Progenitor cell of endocrine pancreas (in vitro differentiated cells): Measurements from ENCODE around the gene WFDC9. TPM values are rescaled to one million over a fixed set of nuclear protein-coding genes. Genes with fewer than 3 reads are reported as not detected.
"Not testable (repeated sequence)": the region's sequence is repeated elsewhere in the genome, so short reads cannot be mapped to it uniquely, and the experiment has no call there.

Source experiments
- DNase-seq: peaks from one replicate; pipeline ENCODE4 v3.0.0; 2021; ENCODE audit warnings: low spot score; ENCODE audit not compliant: unreplicated experiment
- H3K27ac Mint-ChIP-seq: 2 replicates; pipeline ENCODE4 v1.8.0; 2021; ENCODE audit warnings: mild to moderate bottlenecking, moderate library complexity, mixed read lengths
- H3K27me3 Mint-ChIP-seq: 2 replicates; pipeline ENCODE4 v1.8.0; 2021; ENCODE audit warnings: mixed read lengths
- H3K36me3 Mint-ChIP-seq: 2 replicates; pipeline ENCODE4 v1.8.0; 2022; ENCODE audit warnings: mixed read lengths; ENCODE audit not compliant: insufficient read depth
- H3K4me1 Mint-ChIP-seq: 2 replicates; pipeline ENCODE4 v1.8.0; 2021; ENCODE audit warnings: low read depth, mixed read lengths
- H3K4me3 Mint-ChIP-seq: 2 replicates; pipeline ENCODE4 v1.8.0; 2021; ENCODE audit warnings: low read depth, mild to moderate bottlenecking, moderate library complexity, mixed read lengths
- H3K9me3 Mint-ChIP-seq: 2 replicates; pipeline ENCODE4 v1.8.0; 2021; ENCODE audit warnings: low read depth, mixed read lengths
- CTCF ChIP-seq: fragments of 200-600 bp; sonication (generic); IDR thresholded peaks from one replicate; pipeline ENCODE4 v1.5.0; 2021; ENCODE audit warnings: antibody characterized with exemption, mild to moderate bottlenecking; ENCODE audit not compliant: unreplicated experiment
- total RNA-seq: library from RNA; stranded (reverse); gene quantifications from 2 replicates; pipeline ENCODE4 v1.2.1, GENCODE V29; 2021

WFDC9 gene
- total RNA-seq, 1 donor from 2014 or later: not detected

DNA sequence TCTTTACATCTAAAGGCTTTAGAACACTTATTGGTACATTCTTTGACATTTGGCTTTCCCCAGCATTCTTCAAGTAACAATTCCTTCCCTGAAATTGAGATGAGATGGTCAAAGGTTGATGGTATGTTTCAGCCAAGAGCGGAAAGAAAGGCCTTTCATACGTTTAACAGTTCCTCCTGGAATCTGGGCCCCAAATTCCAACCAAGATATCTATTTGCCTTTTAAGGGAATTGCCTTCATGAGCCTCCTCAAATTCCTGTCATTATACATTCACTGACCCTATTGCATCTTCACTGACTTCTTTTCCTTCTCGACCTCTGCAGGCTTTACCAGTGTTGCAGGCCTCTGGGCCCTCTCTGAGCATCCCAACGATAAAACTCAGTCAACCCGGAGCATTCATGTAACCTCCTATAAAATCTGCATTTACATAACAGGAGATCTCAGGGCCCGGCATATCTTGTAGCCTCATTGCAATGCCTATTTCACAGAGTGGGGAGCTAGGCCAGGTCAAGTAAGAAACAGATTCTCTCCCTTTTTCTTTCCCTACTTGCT is 18.3 kb upstream of the WFDC9 start:
- no peak for TF ChIP-seq CTCF
- Mint-ChIP-seq H3K27me3 (no peaks in the 10 kb centered on the region), H3K27ac (no peak overlapping the region), H3K36me3 (no peaks in the 10 kb centered on the region), H3K4me3 (no peak overlapping the region), H3K4me1 (no peaks in the 10 kb centered on the region), H3K9me3 (peaks cover 12% of the 10 kb centered on the region)
- no peak for DNase-seq

GRCh38 chr20:45647441-45648050 is 16.5 kb upstream of the WFDC9 start:
- no peak overlapping the region for H3K27ac Mint-ChIP-seq
- DNase-seq: no peak
- H3K4me3 Mint-ChIP-seq: no peak overlapping the region
- no peaks in the 10 kb centered on the region for H3K27me3 Mint-ChIP-seq
- H3K36me3 Mint-ChIP-seq: no peaks in the 10 kb centered on the region
- TF ChIP-seq CTCF: no peak
- H3K4me1 Mint-ChIP-seq: no peaks in the 10 kb centered on the region
- peaks cover 8% of the 10 kb centered on the region for H3K9me3 Mint-ChIP-seq

- Mint-ChIP-seq H3K27me3 (no peaks in the 10 kb centered on the region), H3K4me1 (no peaks in the 10 kb centered on the region), H3K27ac (no peak overlapping the region), H3K4me3 (no peak overlapping the region), H3K9me3 (peaks cover 4% of the 10 kb centered on the region), H3K36me3 (no peaks in the 10 kb centered on the region)
- DNase-seq: no peak
- no peak for TF ChIP-seq CTCF
These were observed 15.8 kb upstream of the WFDC9 start for GRCh38 chr20:45646875-45647274.

DNA sequence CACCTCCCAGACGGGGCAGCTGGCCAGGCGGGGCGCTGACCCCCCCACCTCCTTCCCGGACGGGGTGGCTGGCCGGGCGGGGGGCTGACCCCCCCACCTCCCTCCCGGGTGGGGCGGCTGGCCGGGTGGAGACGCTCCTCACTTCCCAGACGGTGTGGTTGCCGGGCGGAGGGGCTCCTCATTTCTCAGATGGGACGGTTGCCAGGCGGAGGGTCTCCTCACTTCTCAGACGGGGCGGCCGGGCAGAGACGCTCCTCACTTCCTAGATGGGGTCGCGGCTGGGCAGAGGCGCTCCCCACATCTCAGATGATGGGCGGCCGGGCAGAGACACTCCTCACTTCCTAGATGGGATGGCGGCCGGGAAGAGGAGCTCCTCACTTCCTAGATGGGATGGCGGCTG is 14.8 kb upstream of the WFDC9 start:
- not testable (repeated sequence) for H3K27ac Mint-ChIP-seq, H3K27me3 Mint-ChIP-seq, H3K36me3 Mint-ChIP-seq, H3K9me3 Mint-ChIP-seq, H3K4me1 Mint-ChIP-seq, H3K4me3 Mint-ChIP-seq, DNase-seq

DNA sequence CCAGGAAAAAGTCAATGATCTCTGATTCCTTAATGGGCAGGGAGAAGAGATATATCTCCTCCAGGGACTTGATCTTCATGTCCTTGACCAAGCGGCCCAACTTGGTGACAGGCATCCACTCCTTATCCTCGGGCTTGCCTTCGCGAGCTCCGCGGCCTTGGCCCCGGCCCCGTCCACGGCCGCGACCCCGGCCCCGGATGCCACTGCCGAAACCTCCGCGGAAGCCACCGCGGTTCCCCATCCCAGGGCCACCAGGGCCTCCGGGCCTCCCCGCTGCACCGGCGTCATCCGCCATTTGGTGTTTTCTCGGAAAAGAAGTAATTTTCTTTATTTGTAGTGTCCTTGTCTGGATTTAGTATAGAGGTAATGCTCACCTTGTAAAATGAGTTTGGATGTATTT is 10.0 kb upstream of the WFDC9 start:
- not testable (repeated sequence) for H3K4me1 Mint-ChIP-seq, H3K27me3 Mint-ChIP-seq, H3K4me3 Mint-ChIP-seq, H3K36me3 Mint-ChIP-seq, H3K9me3 Mint-ChIP-seq, DNase-seq, H3K27ac Mint-ChIP-seq

DNA sequence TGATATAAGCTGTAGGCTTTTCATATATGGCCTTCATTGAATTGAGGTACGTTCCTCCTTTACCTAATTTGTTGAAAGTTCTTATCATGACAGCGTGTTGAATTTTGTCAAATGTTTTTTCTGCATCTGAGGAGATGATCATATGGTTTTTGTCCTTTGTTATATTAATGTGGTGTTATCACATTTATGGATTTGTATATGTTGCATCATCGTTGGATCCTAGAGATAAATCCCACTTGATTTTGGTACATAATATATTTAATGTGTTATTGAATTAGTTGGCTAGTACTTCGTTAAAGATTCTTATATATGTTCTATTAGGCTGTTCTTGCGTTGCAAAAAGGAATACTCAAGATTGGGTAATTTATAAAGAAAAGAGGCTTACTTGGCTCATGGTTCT is 8.6 kb upstream of the WFDC9 start:
- H3K4me3 Mint-ChIP-seq: no peak overlapping the region
- H3K27ac Mint-ChIP-seq: no peak overlapping the region
- no peak for DNase-seq
- H3K4me1 Mint-ChIP-seq: no peaks in the 10 kb centered on the region
- peaks cover 6% of the 10 kb centered on the region for H3K9me3 Mint-ChIP-seq
- H3K36me3 Mint-ChIP-seq: no peaks in the 10 kb centered on the region
- H3K27me3 Mint-ChIP-seq: no peaks in the 10 kb centered on the region
- no peak for TF ChIP-seq CTCF
